Neural cell (in vitro differentiated cells): ENCODE measurements around the gene EMC8. TPM values are rescaled to one million over a fixed set of nuclear protein-coding genes. Genes with fewer than 3 reads are reported as not detected.

Source experiments
- H2AFZ ChIP-seq: fragments of 200-600, 300-800 bp; sonication (generic), shearing (Covaris generic); 2 replicates; pipeline ENCODE4 v1.6.0; 2014; ENCODE audit warnings: low read depth, mild to moderate bottlenecking, antibody characterized with exemption, low read length, moderate library complexity
- H3F3A ChIP-seq: fragments of 200-600 bp; shearing (Covaris generic); 2 replicates; pipeline ENCODE4 v1.6.1; 2016; ENCODE audit warnings: mild to moderate bottlenecking, moderate library complexity, mixed read lengths, antibody characterized with exemption, low read length; ENCODE audit not compliant: insufficient read depth, poor library complexity, severe bottlenecking
- H3K27ac ChIP-seq: fragments of 200-600, 300-800 bp; sonication (generic), shearing (Covaris generic); 2 replicates; pipeline ENCODE4 v1.5.1; 2014; ENCODE audit warnings: mild to moderate bottlenecking, low read length, moderate library complexity
- H3K27me3 ChIP-seq: fragments of 300-800, 200-600 bp; sonication (generic), shearing (Covaris generic); 2 replicates; pipeline ENCODE4 v1.6.0; 2014; ENCODE audit warnings: mild to moderate bottlenecking, low read depth, low read length, moderate library complexity; ENCODE audit not compliant: insufficient read depth
- H3K36me3 ChIP-seq: fragments of 300-800, 200-600 bp; sonication (generic), shearing (Covaris generic); 2 replicates; pipeline ENCODE4 v1.5.1; 2014; ENCODE audit warnings: mild to moderate bottlenecking, antibody characterized with exemption, low read length, moderate library complexity; ENCODE audit not compliant: insufficient read depth
- H3K4me2 ChIP-seq: fragments of 300-800, 200-600 bp; sonication (generic), shearing (Covaris generic); 2 replicates; pipeline ENCODE4 v1.6.0; 2014; ENCODE audit warnings: mild to moderate bottlenecking, low read length
- H3K4me3 ChIP-seq: fragments of 300-800, 200-600 bp; sonication (generic), shearing (Covaris generic); 2 replicates; pipeline ENCODE4 v1.5.1; 2014; ENCODE audit warnings: mild to moderate bottlenecking, low read length, moderate library complexity
- H3K79me2 ChIP-seq: fragments of 200-600 bp; shearing (Covaris generic); replicated peaks from 2 replicates; pipeline ENCODE4 v1.6.0; 2014; ENCODE audit warnings: mild to moderate bottlenecking, low read length, moderate library complexity; ENCODE audit not compliant: insufficient read depth
- H3K9ac ChIP-seq: fragments of 300-800, 200-600 bp; sonication (generic), shearing (Covaris generic); 2 replicates; pipeline ENCODE4 v1.6.1; 2016; ENCODE audit warnings: mild to moderate bottlenecking, low read length, mixed read lengths
- H3K9me2 ChIP-seq: fragments of 200-600 bp; shearing (Covaris generic); 2 replicates; pipeline ENCODE4 v1.6.1; 2016; ENCODE audit warnings: mild to moderate bottlenecking, low read length, mixed read lengths; ENCODE audit not compliant: insufficient read depth
- H3K9me3 ChIP-seq: fragments of 200-600, 300-800 bp; sonication (generic), shearing (Covaris generic); 2 replicates; pipeline ENCODE4 v1.6.1; 2016; ENCODE audit warnings: mild to moderate bottlenecking, mixed run types, low read length, moderate library complexity, mixed read lengths
- H4K20me1 ChIP-seq: fragments of 200-600 bp; shearing (Covaris generic); 2 replicates; pipeline ENCODE4 v1.6.1; 2016; ENCODE audit warnings: mild to moderate bottlenecking, mixed run types; ENCODE audit not compliant: insufficient read depth
- CTCF ChIP-seq: fragments of 450-650 bp; IDR thresholded peaks from 2 replicates; pipeline ENCODE4 v1.5.1; 2014; ENCODE audit warnings: antibody characterized with exemption, mild to moderate bottlenecking, moderate library complexity; ENCODE audit not compliant: poor library complexity, severe bottlenecking
- EP300 ChIP-seq: fragments of 450-650 bp; conservative IDR thresholded peaks from 2 replicates; pipeline ENCODE4 v1.6.1; 2014; ENCODE audit warnings: antibody characterized with exemption, mild to moderate bottlenecking, moderate library complexity; ENCODE audit not compliant: poor library complexity, severe bottlenecking
- EZH2 ChIP-seq: fragments of 200-600, 300-800 bp; shearing (Covaris generic), sonication (generic); IDR thresholded peaks from 2 replicates; pipeline ENCODE4 v1.6.1; 2014; ENCODE audit warnings: antibody characterized with exemption, low read length, borderline replicate concordance, mild to moderate bottlenecking; ENCODE audit not compliant: insufficient read depth, poor library complexity, severe bottlenecking
- MXI1 ChIP-seq: fragments of 450-650 bp; conservative IDR thresholded peaks from 2 replicates; pipeline ENCODE4 v1.6.1; 2014; ENCODE audit warnings: antibody characterized with exemption, mild to moderate bottlenecking; ENCODE audit not compliant: poor library complexity, severe bottlenecking
- POLR2AphosphoS5 ChIP-seq: IDR thresholded peaks from 2 replicates; pipeline ENCODE4 v1.6.1; 2012
- RAD21 ChIP-seq: fragments of 450-650 bp; conservative IDR thresholded peaks from 2 replicates; pipeline ENCODE4 v1.6.1; 2014; ENCODE audit warnings: antibody characterized with exemption, mild to moderate bottlenecking, moderate library complexity
- REST ChIP-seq: IDR thresholded peaks from 2 replicates; pipeline ENCODE4 v1.6.1; 2012; ENCODE audit warnings: borderline replicate concordance
- SMC3 ChIP-seq: fragments of 450-650 bp; conservative IDR thresholded peaks from 2 replicates; pipeline ENCODE4 v1.6.1; 2014; ENCODE audit warnings: antibody characterized with exemption, mild to moderate bottlenecking, moderate library complexity; ENCODE audit not compliant: poor library complexity
- TAF1 ChIP-seq: IDR thresholded peaks from 2 replicates; pipeline ENCODE4 v1.6.1; 2012; ENCODE audit warnings: low read depth
- polyA plus RNA-seq: library from polyadenylated mRNA; depleted of rRNA; stranded (reverse); fragments of >200 nt; gene quantifications from 2 replicates; pipeline ENCODE4 v1.2.3, GENCODE V29; 2014

EMC8 gene
- polyA plus RNA-seq, 1 donor from 2014 or later: 38.9 TPM

- H3K79me2 ChIP-seq: no peaks in the 10 kb centered on the region
- H4K20me1 ChIP-seq: no peaks in the 10 kb centered on the region
- H3K4me2 ChIP-seq: no peak overlapping the region
- no peaks in the 10 kb centered on the region for H3K9me3 ChIP-seq
- no peaks in the 10 kb centered on the region for H3K9me2 ChIP-seq
- no peak overlapping the region for H3K27ac ChIP-seq
- H3K27me3 ChIP-seq: no peaks in the 10 kb centered on the region
- TF ChIP-seq EZH2 (no peak), TAF1 (no peak), EP300 (no peak), RAD21 (no peak), MXI1 (no peak), SMC3 (no peak), POLR2AphosphoS5 (no peak), CTCF (no peak), REST (no peak)
- no peaks in the 10 kb centered on the region for H3F3A ChIP-seq
- no peak overlapping the region for H3K4me3 ChIP-seq
- H3K9ac ChIP-seq: no peak overlapping the region
- no peak overlapping the region for H2AFZ ChIP-seq
- H3K36me3 ChIP-seq: no peaks in the 10 kb centered on the region
Observed at GRCh38 chr16:85826686-85827247, 27.4 kb upstream of the EMC8 start.

GRCh38 chr16:85825326-85825725 lies 26.0 kb upstream of the EMC8 start:
- no peaks in the 10 kb centered on the region for H3K9me3 ChIP-seq
- TF ChIP-seq REST (no peak), CTCF (no peak)

More at GRCh38 chr16:85825326-85825725, 26.0 kb upstream of the EMC8 start:
- Histone ChIP-seq H2AFZ (no peak overlapping the region), H3K27me3 (peaks cover 2% of the 10 kb centered on the region), H3K9me2 (no peaks in the 10 kb centered on the region), H3F3A (no peaks in the 10 kb centered on the region), H3K4me2 (no peak overlapping the region), H3K36me3 (no peaks in the 10 kb centered on the region), H3K27ac (no peak overlapping the region), H4K20me1 (no peaks in the 10 kb centered on the region), H3K79me2 (no peaks in the 10 kb centered on the region), H3K9ac (no peak overlapping the region), H3K4me3 (no peak overlapping the region)
